Lung (tissue), 12 donors: ENCODE data around the gene TNNT2. TPM values are rescaled to one million over a fixed set of nuclear protein-coding genes. Genes with fewer than 3 reads are reported as not detected.

Experiments
- ATAC-seq: fragments of 200-7000 bp; cut with Tn5 transposase; one replicate; pipeline ENCODE4 v1.9.1; 2020; ENCODE audit warnings: moderate number of reproducible peaks; ENCODE audit not compliant: insufficient read depth, low FRiP score
- DNase-seq, 3 donors: peaks; one replicate each; pipeline ENCODE4 v3.0.0-alpha.2; 2013 to 2017
- H3K27ac ChIP-seq, 2 donors: one replicate each; pipeline ENCODE4 v1.5.1; 2013; ENCODE audit warnings: mild to moderate bottlenecking in 2 of 2, moderate library complexity in 2 of 2, control low read depth in 1 of 2, inconsistent platforms in 1 of 2, low read depth in 1 of 2, low read length in 1 of 2
- H3K27me3 ChIP-seq, 3 donors: one replicate each; pipeline ENCODE4 v1.5.1; 2013; ENCODE audit warnings: low read length in 2 of 3; ENCODE audit not compliant: control insufficient read depth in 3 of 3, insufficient read depth in 3 of 3
- H3K36me3 ChIP-seq, 4 donors: one replicate each; pipeline ENCODE4 v1.5.1; 2013; ENCODE audit warnings: low read length in 4 of 4, mild to moderate bottlenecking in 1 of 4, moderate library complexity in 1 of 4; ENCODE audit not compliant: control insufficient read depth in 4 of 4, insufficient read depth in 4 of 4
- H3K4me1 ChIP-seq, 5 donors: one replicate each; pipeline ENCODE4 v1.5.1; 2013; ENCODE audit warnings: low read length in 5 of 5, mild to moderate bottlenecking in 2 of 5, moderate library complexity in 1 of 5; ENCODE audit not compliant: control insufficient read depth in 5 of 5, insufficient read depth in 5 of 5
- H3K4me3 ChIP-seq: one replicate; pipeline ENCODE4 v1.5.1; 2013; ENCODE audit warnings: mild to moderate bottlenecking, control low read depth, moderate library complexity
- H3K9ac ChIP-seq, 2 donors: one replicate each; pipeline ENCODE4 v1.5.1; 2013; ENCODE audit warnings: low read length in 2 of 2, control low read depth in 1 of 2; ENCODE audit not compliant: insufficient read depth in 1 of 2
- H3K9me3 ChIP-seq, 4 donors: one replicate each; pipeline ENCODE4 v1.5.1; 2013; ENCODE audit warnings: low read length in 3 of 4, mild to moderate bottlenecking in 1 of 4, moderate library complexity in 1 of 4; ENCODE audit not compliant: control insufficient read depth in 4 of 4, insufficient read depth in 3 of 4
- CTCF ChIP-seq: IDR thresholded peaks from 2 replicates; pipeline ENCODE4 v1.5.1; 2012; ENCODE audit warnings: mild to moderate bottlenecking; ENCODE audit errors: control extremely low read depth, extremely low read depth
- WGBS, 2 donors: extraction: QIAGEN DNeasy Blood & Tissue Kit; methylation state at CpG; one replicate each; pipeline ENCODE4 v1.1.7; 2013; 5-methylcytosine and 5-hydroxymethylcytosine counted together
- polyA plus RNA-seq, 2 donors: library from polyadenylated mRNA; stranded (reverse); fragments of 200-250 nt; gene quantifications; one replicate each; pipeline ENCODE4 v1.2.1, GENCODE V29; 2013
- total RNA-seq, 2 donors: library from RNA; depleted of rRNA in 1 of 2; stranded (reverse); fragments of >200 nt in 1 of 2; gene quantifications; one replicate each; pipeline ENCODE4 v1.2.1, GENCODE V29; 2014 to 2021
- donor health status: control.
- donor health status: control.
- donor health status: Bipolar disorder and iron deficiency.
- donor health status: healthy.
- donor health status: DM: yes; HTN: yes; CAD: no.

The TNNT2 gene
- total and polyA plus RNA-seq, 4 donors, result 2.0 to 10.4 (median 5.4) TPM

- TF ChIP-seq CTCF, result no peak
- ATAC-seq (no peak), DNase-seq (peak in 1 of 3 donors; percentile 20)
- no peaks in the 10 kb centered on the region for H3K27me3 ChIP-seq
- H3K27ac ChIP-seq, result peak overlapping the region; percentile 40 to 48
- H3K36me3 ChIP-seq, result no peaks in the 10 kb centered on the region
- no peak overlapping the region for H3K9ac ChIP-seq
- peaks cover 0 to 37% (median 17%) of the 10 kb centered on the region in 5 donors for H3K4me1 ChIP-seq
- no peaks in the 10 kb centered on the region for H3K9me3 ChIP-seq
- H3K4me3 ChIP-seq, result no peak overlapping the region
- 65 to 69% methylated on average over 7 of the region's 7 CpGs for WGBS, 2 donors
Measured at GRCh38 chr1:201310251-201310985, 67.1 kb downstream of the TNNT2 start.

- no peak overlapping the region for H3K4me3 ChIP-seq
- no peak overlapping the region for H3K9ac ChIP-seq
- TF ChIP-seq CTCF, result no peak
- WGBS, 2 donors, result 3% methylated on average over 9 of the region's 9 CpGs
- peaks cover 0 to 37% (median 17%) of the 10 kb centered on the region in 5 donors for H3K4me1 ChIP-seq
- H3K9me3 ChIP-seq, result no peaks in the 10 kb centered on the region
- peak overlapping the region; percentile 55 to 65 for H3K27ac ChIP-seq
- DNase-seq (peak; percentile 61 to 78 (median 62)), ATAC-seq (peak; percentile 31)
- H3K27me3 ChIP-seq, result no peaks in the 10 kb centered on the region
- no peaks in the 10 kb centered on the region for H3K36me3 ChIP-seq
Measured at GRCh38 chr1:201309416-201309815, 68.1 kb downstream of the TNNT2 start.

Other genes with a start within 250 kb of the TNNT2 start
- 10 to 100 TPM; 73.7 to 89.7 TPM for gene TMEM9, start 223.2 kb downstream of the TNNT2 start, total RNA-seq
- 10 to 100 TPM; 64.8 to 81.6 TPM for gene TMEM9, start 223.2 kb downstream of the TNNT2 start, polyA plus RNA-seq
- gene IGFN1, start 186.9 kb downstream of the TNNT2 start, total RNA-seq, result 1 to 10 TPM in 1 of 2 donors, under 1 TPM in 1; 0.97 to 2.0 TPM
- 1 to 10 TPM in 1 of 2 donors, under 1 TPM in 1; 0.25 to 3.6 TPM for gene IGFN1, start 186.9 kb downstream of the TNNT2 start, polyA plus RNA-seq
- 10 to 100 TPM in 1 of 2 donors, under 1 TPM in 1; 0.88 to 14.2 TPM for gene PKP1, start 94.2 kb downstream of the TNNT2 start, total RNA-seq
- gene PKP1, start 94.2 kb downstream of the TNNT2 start, polyA plus RNA-seq, result 1 to 10 TPM; 1.9 to 4.3 TPM
- gene LAD1, start 21.6 kb upstream of the TNNT2 start, total RNA-seq, result 10 to 100 TPM; 17.8 to 37.8 TPM
- 10 to 100 TPM; 39.6 to 63.8 TPM for gene LAD1, start 21.6 kb upstream of the TNNT2 start, polyA plus RNA-seq
- gene TNNI1, start 44.0 kb upstream of the TNNT2 start, total RNA-seq, result under 1 TPM; 0.06 to 0.88 TPM
- under 1 TPM; 0.11 to 0.63 TPM for gene TNNI1, start 44.0 kb upstream of the TNNT2 start, polyA plus RNA-seq
- gene PHLDA3, start 91.5 kb upstream of the TNNT2 start, total RNA-seq, result 10 to 100 TPM; 12.8 to 73.2 TPM
- 10 to 100 TPM; 25.9 to 51.8 TPM for gene PHLDA3, start 91.5 kb upstream of the TNNT2 start, polyA plus RNA-seq
- 100 to 1,000 TPM; 223 to 278 TPM for gene CSRP1, start 129.4 kb upstream of the TNNT2 start, total RNA-seq
- gene CSRP1, start 129.4 kb upstream of the TNNT2 start, polyA plus RNA-seq, result 100 to 1,000 TPM; 143 to 230 TPM
- gene NAV1, start 161.4 kb upstream of the TNNT2 start, total RNA-seq, result 10 to 100 TPM; 28.8 to 38.6 TPM
- 1 to 10 TPM; 6.5 to 7.1 TPM for gene NAV1, start 161.4 kb upstream of the TNNT2 start, polyA plus RNA-seq